PC-3 (cell line): ENCODE results near the gene OR51G1. TPM values are rescaled to one million over a fixed set of nuclear protein-coding genes. Genes with fewer than 3 reads are reported as not detected.
"Not testable (repeated sequence)": the region's sequence is repeated elsewhere in the genome, so short reads cannot be mapped to it uniquely, and the experiment has no call there.

Experiments
- ATAC-seq: fragments of 200-7000 bp; cut with Tn5 transposase; 2 replicates; pipeline ENCODE4 v1.9.1; 2020; ENCODE audit warnings: mild to moderate bottlenecking, moderate library complexity
- BruUV-seq: library from RNA; stranded (reverse); fragments of 400-500 nt; replicated peaks from 2 replicates; lab custom pipeline; 2021; lab: Mats Ljungman, UMichigan
- CTCF ChIA-PET: fragments of 300-600 bp; sonication (Branson Sonifier 250); formaldehyde crosslinking; loops from one replicate; lab custom pipeline; 2022; ENCODE audit warnings: antibody characterized with exemption; lab: Charles Lee
- POLR2A ChIA-PET: fragments of 300-600 bp; sonication (Branson Sonifier 250); formaldehyde crosslinking; loops from one replicate; lab custom pipeline; 2022; ENCODE audit warnings: antibody characterized with exemption; ENCODE audit not compliant: unreplicated experiment; lab: Charles Lee
- DNase-seq: peaks from one replicate; pipeline ENCODE4 v3.0.0-alpha.2; 2015
- H2AFZ ChIP-seq: fragments of 300-600 bp; sonication (generic); 2 replicates; pipeline ENCODE4 v1.6.0; 2016; ENCODE audit warnings: antibody characterized with exemption, low read length
- H3F3A ChIP-seq: fragments of 300-600 bp; sonication (generic); one replicate; pipeline ENCODE4 v1.6.0; 2017; ENCODE audit warnings: antibody characterized with exemption, low read length, control low read depth, mild to moderate bottlenecking; ENCODE audit not compliant: unreplicated experiment
- H3K27ac ChIP-seq: fragments of 300-600 bp; sonication (generic); 2 replicates; pipeline ENCODE4 v1.5.1; 2016; ENCODE audit warnings: mild to moderate bottlenecking, low read length
- H3K27me3 ChIP-seq: fragments of 300-600 bp; sonication (generic); 2 replicates; pipeline ENCODE4 v1.6.1; 2016; ENCODE audit warnings: low read length, mixed read lengths
- H3K36me3 ChIP-seq: fragments of 300-600 bp; sonication (generic); 2 replicates; pipeline ENCODE4 v1.6.1; 2016; ENCODE audit warnings: low read depth, mixed run types, low read length, mixed read lengths
- H3K4me1 ChIP-seq: fragments of 300-600 bp; sonication (generic); 2 replicates; pipeline ENCODE4 v1.5.1; 2016; ENCODE audit warnings: low read length; ENCODE audit not compliant: insufficient read depth
- H3K4me2 ChIP-seq: fragments of 300-600 bp; sonication (generic); 2 replicates; pipeline ENCODE4 v1.6.0; 2016; ENCODE audit warnings: low read length
- H3K4me3 ChIP-seq: fragments of 300-600 bp; sonication (generic); 2 replicates; pipeline ENCODE4 v1.5.1; 2016; ENCODE audit warnings: mild to moderate bottlenecking, low read length, mixed read lengths
- H3K79me2 ChIP-seq: fragments of 300-600 bp; sonication (generic); 2 replicates; pipeline ENCODE4 v1.6.1; 2017; ENCODE audit warnings: low read length, mixed read lengths
- H3K9ac ChIP-seq: fragments of 300-600 bp; sonication (generic); 2 replicates; pipeline ENCODE4 v1.6.0; 2016; ENCODE audit warnings: mild to moderate bottlenecking, low read length
- H3K9me2 ChIP-seq: fragments of 300-600 bp; sonication (generic); replicated peaks from 2 replicates; pipeline ENCODE4 v1.6.1; 2016; ENCODE audit warnings: mixed run types, low read length, mixed read lengths
- H3K9me3 ChIP-seq: fragments of 300-600 bp; sonication (generic); 2 replicates; pipeline ENCODE4 v1.6.1; 2016; ENCODE audit warnings: low read length, mixed read lengths
- H4K20me1 ChIP-seq: fragments of 300-600 bp; sonication (generic); 2 replicates; pipeline ENCODE4 v1.6.1; 2016; ENCODE audit warnings: low read length, mixed read lengths
- CTCF ChIP-seq: fragments of 300-600 bp; sonication (generic); conservative IDR thresholded peaks from 2 replicates; pipeline ENCODE4 v1.5.1; 2017; ENCODE audit warnings: antibody characterized with exemption, low read depth, mild to moderate bottlenecking, low read length
- EZH2 ChIP-seq: fragments of 300-600 bp; sonication (generic); IDR thresholded peaks from one replicate; pipeline ENCODE4 v1.6.1; 2017; ENCODE audit warnings: antibody characterized with exemption, mild to moderate bottlenecking, low read length; ENCODE audit not compliant: unreplicated experiment
- intact Hi-C: fragments of 100-400 bp; cut with micrococcal nuclease; formaldehyde crosslinking; loops from 2 replicates; pipeline ENCODE4 v1.9.0; 2023
- total RNA-seq: library from RNA; depleted of rRNA; stranded (reverse); fragments of >200 nt; gene quantifications from 2 replicates; pipeline ENCODE4 v1.2.3, GENCODE V29; 2014

Gene OR51G1
- total RNA-seq, 1 experiment from 2014 or later: not detected

GRCh38 chr11:4957396-4957795 is 33.3 kb upstream of the OR51G1 start:
- no peaks in the 10 kb centered on the region for H3F3A ChIP-seq
- no peaks in the 10 kb centered on the region for H3K4me1 ChIP-seq
- H3K27me3 ChIP-seq: no peaks in the 10 kb centered on the region
- H4K20me1 ChIP-seq: no peaks in the 10 kb centered on the region
- H3K4me2 ChIP-seq: no peak overlapping the region
- POLR2A ChIA-PET: no interaction called here
- no peak overlapping the region for H3K27ac ChIP-seq
- CTCF ChIA-PET: no interaction called here
- no peaks in the 10 kb centered on the region for H3K36me3 ChIP-seq
- H2AFZ ChIP-seq: no peak overlapping the region
- no peak for DNase-seq
- no peak for ATAC-seq
- no peak overlapping the region for H3K4me3 ChIP-seq
- BruUV-seq: no TSS peak
- no peaks in the 10 kb centered on the region for H3K9me3 ChIP-seq
- no peaks in the 10 kb centered on the region for H3K9me2 ChIP-seq
- TF ChIP-seq CTCF (no peak), EZH2 (no peak)
- intact Hi-C loops: no loop called here
- H3K9ac ChIP-seq: no peak overlapping the region
- no peaks in the 10 kb centered on the region for H3K79me2 ChIP-seq

GRCh38 chr11:4955613-4956012 is 31.5 kb upstream of the OR51G1 start, which contains the start of gene OR51A2:
Gene OR51A2 (minus strand): TSS chr11:4955713. CDS start chr11:4955713, 0 bp downstream.
- ATAC-seq, H4K20me1 ChIP-seq, H3K27me3 ChIP-seq, H3K9me2 ChIP-seq, CTCF ChIA-PET, H3K4me2 ChIP-seq, POLR2A ChIA-PET, H3K36me3 ChIP-seq, H3K9me3 ChIP-seq, H2AFZ ChIP-seq, H3K9ac ChIP-seq, H3F3A ChIP-seq, DNase-seq, intact Hi-C loops, H3K79me2 ChIP-seq, BruUV-seq, H3K4me3 ChIP-seq, H3K4me1 ChIP-seq, H3K27ac ChIP-seq: not testable (repeated sequence)

DNA sequence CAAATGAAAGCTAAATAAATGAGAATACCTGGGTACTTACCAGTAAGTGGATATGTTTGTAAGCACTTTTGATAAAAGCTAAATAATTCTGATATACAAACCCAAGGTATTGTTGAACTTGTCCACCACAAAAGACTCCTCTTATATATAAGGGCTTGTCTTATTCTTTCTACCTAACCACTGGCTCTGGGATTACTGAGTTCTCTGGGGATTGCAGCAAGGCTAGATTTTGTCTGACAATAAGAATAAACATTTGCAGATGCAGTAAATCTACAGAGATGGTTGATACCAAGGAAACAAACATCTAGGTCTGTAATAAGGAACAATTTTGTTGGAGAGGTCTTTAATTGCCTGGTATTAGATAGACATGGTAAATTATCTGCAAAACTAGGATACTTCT is 23.4 kb upstream of the OR51G1 start, which contains the start of gene OR51A4:
OR51A4 (minus strand) TSS at position 101 of the 400 bp plus-strand sequence. CDS start 505 bp downstream, outside the sequence.
- Histone ChIP-seq H3K79me2 (no peaks in the 10 kb centered on the region), H3K4me3 (no peak within 1 kb of the TSS), H3K9me2 (no peaks in the 10 kb centered on the region), H3K4me1 (no peaks in the 10 kb centered on the region), H2AFZ (no peak within 1 kb of the TSS), H3F3A (no peaks in the 10 kb centered on the region), H3K36me3 (no peaks in the 10 kb centered on the region), H3K9me3 (no peaks in the 10 kb centered on the region), H3K27ac (no peak within 1 kb of the TSS), H3K27me3 (no peaks in the 10 kb centered on the region), H3K9ac (no peak within 1 kb of the TSS), H3K4me2 (no peak within 1 kb of the TSS), H4K20me1 (no peaks in the 10 kb centered on the region)
- CTCF ChIA-PET: no interaction called here
- intact Hi-C loops: no loop called here
- POLR2A ChIA-PET: no interaction called here
- DNase-seq (no peak), ATAC-seq (no peak)
- no peak for TF ChIP-seq CTCF
- BruUV-seq: no TSS peak
